Hepatocyte (in vitro differentiated cells): Measurements from ENCODE around the gene SLU7. TPM values are rescaled to one million over a fixed set of nuclear protein-coding genes. Genes with fewer than 3 reads are reported as not detected.

ENCODE experiments used
- DNase-seq: peaks from one replicate; pipeline ENCODE4 v3.0.0-alpha.2; 2016; ENCODE audit warnings: low spot score
- H2AFZ ChIP-seq: fragments of 200-600 bp; sonication (generic); 2 replicates; pipeline ENCODE4 v1.6.0; 2016; ENCODE audit warnings: antibody characterized with exemption, mild to moderate bottlenecking
- H3K27ac ChIP-seq: fragments of 200-600 bp; sonication (generic); 2 replicates; pipeline ENCODE4 v1.5.1; 2016; ENCODE audit warnings: mild to moderate bottlenecking
- H3K27me3 ChIP-seq: fragments of 200-600 bp; sonication (generic); 2 replicates; pipeline ENCODE4 v1.6.1; 2016
- H3K36me3 ChIP-seq: fragments of 200-600 bp; sonication (generic); replicated peaks from 2 replicates; pipeline ENCODE4 v1.5.1; 2016; ENCODE audit warnings: low read depth; ENCODE audit not compliant: insufficient read depth
- H3K4me1 ChIP-seq: fragments of 200-600 bp; sonication (generic); 2 replicates; pipeline ENCODE4 v1.5.1; 2016; ENCODE audit warnings: mild to moderate bottlenecking, moderate library complexity; ENCODE audit not compliant: insufficient read depth
- H3K4me2 ChIP-seq: fragments of 200-600 bp; sonication (generic); 2 replicates; pipeline ENCODE4 v1.6.0; 2016
- H3K4me3 ChIP-seq: fragments of 200-600 bp; sonication (generic); 2 replicates; pipeline ENCODE4 v1.5.1; 2016; ENCODE audit warnings: mild to moderate bottlenecking
- H3K79me2 ChIP-seq: fragments of 200-600 bp; sonication (generic); 2 replicates; pipeline ENCODE4 v1.6.0; 2017; ENCODE audit warnings: mild to moderate bottlenecking
- H3K9me2 ChIP-seq: fragments of 200-600 bp; sonication (generic); replicated peaks from 2 replicates; pipeline ENCODE4 v1.6.0; 2017; ENCODE audit warnings: mild to moderate bottlenecking; ENCODE audit not compliant: insufficient read depth
- H3K9me3 ChIP-seq: fragments of 200-600 bp; sonication (generic); 2 replicates; pipeline ENCODE4 v1.5.1; 2016; ENCODE audit warnings: low read depth, mild to moderate bottlenecking
- H4K20me1 ChIP-seq: fragments of 200-600 bp; sonication (generic); 2 replicates; pipeline ENCODE4 v1.6.0; 2016; ENCODE audit warnings: mild to moderate bottlenecking; ENCODE audit not compliant: insufficient read depth, poor library complexity, severe bottlenecking
- CTCF ChIP-seq: fragments of 200-600 bp; sonication (generic); IDR thresholded peaks from 2 replicates; pipeline ENCODE4 v1.5.1; 2016; ENCODE audit warnings: antibody characterized with exemption, mild to moderate bottlenecking; ENCODE audit not compliant: poor library complexity
- EZH2 ChIP-seq: fragments of 200-600 bp; sonication (generic); IDR thresholded peaks from 2 replicates; pipeline ENCODE4 v1.6.1; 2016; ENCODE audit warnings: antibody characterized with exemption, mild to moderate bottlenecking, borderline replicate concordance
- EZH2phosphoT487 ChIP-seq: fragments of 200-600 bp; sonication (generic); IDR thresholded peaks from one replicate; pipeline ENCODE4 v1.6.1; 2018; ENCODE audit warnings: antibody characterized with exemption, mild to moderate bottlenecking, low read depth, moderate library complexity; ENCODE audit not compliant: unreplicated experiment, severe bottlenecking
- WGBS: methylation state at CpG from one replicate; pipeline ENCODE4 v1.1.6; 2016; ENCODE audit warnings: low lambda C conversion rate; ENCODE audit errors: missing lambda C conversion rate; 5-methylcytosine and 5-hydroxymethylcytosine counted together
- polyA plus RNA-seq: library from polyadenylated mRNA; unstranded; fragments of >200 nt; fragmentation: Nextera tagmentation; extraction: Ambion mirVana; gene quantifications from 2 replicates; pipeline ENCODE4 v1.2.1, GENCODE V29; 2016
- total RNA-seq: library from RNA; depleted of rRNA; stranded (reverse); fragments of >200 nt; gene quantifications from 2 replicates; pipeline ENCODE4 v1.2.3, GENCODE V29; 2014

Gene SLU7
- total and polyA plus RNA-seq, 2 experiments from 2014 or later: 45.0 to 62.5 TPM

DNA sequence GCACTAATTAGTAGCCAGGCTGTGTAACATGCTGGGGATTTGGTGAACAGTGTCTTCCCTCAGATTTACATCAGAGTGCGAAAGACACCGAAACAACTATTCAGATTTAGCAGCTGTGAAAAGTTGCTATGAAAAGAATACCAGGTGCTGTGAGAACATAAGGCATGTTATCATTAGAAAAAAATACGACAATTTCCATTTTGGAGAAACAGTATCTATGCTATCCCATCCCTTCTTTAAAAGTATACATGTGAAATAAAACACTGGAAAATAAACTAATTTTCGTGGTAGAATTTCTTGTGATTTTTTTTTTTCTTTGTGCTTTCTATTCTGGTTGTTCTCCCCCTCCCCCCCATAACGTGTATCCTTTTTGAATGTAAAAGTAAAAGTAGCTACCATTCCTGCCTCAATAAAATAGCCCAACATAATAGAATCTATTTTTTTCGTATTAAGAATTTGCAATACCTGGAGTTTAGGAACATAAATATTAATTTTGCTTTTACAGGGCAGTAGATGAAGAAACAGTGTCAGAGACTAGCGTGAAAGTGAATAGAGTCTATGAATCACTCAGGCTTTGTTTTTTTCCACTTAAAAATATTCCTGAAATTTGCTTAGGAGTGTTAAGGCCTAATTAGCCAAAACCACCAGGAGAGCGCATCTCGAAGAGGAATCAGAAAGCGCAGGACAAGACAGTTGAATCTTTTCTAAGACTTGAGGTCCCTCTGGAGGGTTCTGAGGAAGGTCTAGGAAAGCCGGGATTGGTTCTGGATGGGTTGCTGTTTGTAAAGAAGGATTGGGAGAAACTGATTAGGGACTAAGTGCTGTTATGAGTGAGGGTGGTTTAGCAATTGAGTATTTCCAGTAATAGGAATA, 813 bp upstream of the SLU7 start:
- Histone ChIP-seq H3K27ac (peak overlapping the region; percentile 84), H3K36me3 (no peaks in the 10 kb centered on the region), H2AFZ (peak overlapping the region; percentile 61), H3K4me2 (peak overlapping the region; percentile 77), H3K9me3 (no peaks in the 10 kb centered on the region), H4K20me1 (no peaks in the 10 kb centered on the region), H3K79me2 (peaks cover 31% of the 10 kb centered on the region), H3K9me2 (no peaks in the 10 kb centered on the region), H3K4me1 (peaks cover 8% of the 10 kb centered on the region), H3K4me3 (peak overlapping the region; percentile 24), H3K27me3 (no peaks in the 10 kb centered on the region)
- DNase-seq: no peak
- WGBS: 46% methylated on average over 11 of the region's 11 CpGs
- no peak for TF ChIP-seq EZH2
- TF ChIP-seq CTCF: no peak
- no peak for TF ChIP-seq EZH2phosphoT487

- Histone ChIP-seq H3K36me3 (no peaks in the 10 kb centered on the region), H3K4me1 (peaks cover 11% of the 10 kb centered on the region), H3K79me2 (peaks cover 32% of the 10 kb centered on the region), H3K9me2 (no peaks in the 10 kb centered on the region), H3K27ac (peak within 1 kb of the TSS; percentile 95), H3K4me2 (peak within 1 kb of the TSS; percentile 88), H4K20me1 (no peaks in the 10 kb centered on the region), H2AFZ (peak within 1 kb of the TSS; percentile 69), H3K27me3 (no peaks in the 10 kb centered on the region), H3K4me3 (peak within 1 kb of the TSS; percentile 66), H3K9me3 (no peaks in the 10 kb centered on the region)
- TF ChIP-seq EZH2phosphoT487: no peak
- no peak for TF ChIP-seq CTCF
- TF ChIP-seq EZH2: no peak
- peak; percentile 96 for DNase-seq
- 2% methylated on average over 41 of the region's 41 CpGs for WGBS
Observed at GRCh38 chr5:160399402-160400353, 19.2 kb downstream of the SLU7 start, which contains the start of gene FAM200C. TSS of gene FAM200C (minus strand) at chr5:160400054. CDS start at chr5:160395490, 4,564 bp downstream.

DNA sequence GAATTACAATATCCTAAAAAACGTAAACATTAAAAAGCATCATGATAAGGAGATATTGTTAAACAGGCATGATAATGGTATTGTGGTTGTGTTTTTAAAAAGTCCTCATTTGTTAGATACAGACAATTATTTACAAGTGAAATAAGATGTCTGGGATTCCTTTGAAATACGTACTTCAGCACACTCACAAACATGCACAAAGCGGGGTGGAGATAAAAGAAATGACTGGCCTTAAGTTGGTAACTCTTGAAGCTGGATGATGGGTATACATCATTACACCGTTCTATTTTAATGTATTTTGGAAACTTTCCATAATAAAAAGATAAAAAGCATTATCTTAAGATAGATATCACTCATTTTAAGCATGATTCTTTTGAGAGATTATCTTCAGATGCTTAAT, 20.1 kb downstream of the SLU7 start:
- Histone ChIP-seq H4K20me1 (no peaks in the 10 kb centered on the region), H3K4me2 (peak overlapping the region; percentile 88), H3K4me3 (peak overlapping the region; percentile 66), H3K27ac (peak overlapping the region; percentile 95), H3K79me2 (peaks cover 32% of the 10 kb centered on the region), H3K4me1 (peaks cover 11% of the 10 kb centered on the region), H3K27me3 (no peaks in the 10 kb centered on the region), H2AFZ (peak overlapping the region; percentile 69), H3K9me3 (no peaks in the 10 kb centered on the region), H3K9me2 (no peaks in the 10 kb centered on the region), H3K36me3 (no peaks in the 10 kb centered on the region)
- WGBS: 45% methylated on average over 4 of the region's 4 CpGs
- DNase-seq: no peak
- TF ChIP-seq EZH2 (no peak), CTCF (no peak), EZH2phosphoT487 (no peak)
